ENCODE measurements around the gene HPD. TPM values are rescaled to one million over a fixed set of nuclear protein-coding genes. Genes with fewer than 3 reads are reported as not detected.
A peak's percentile ranks its signal among the peaks of the same experiment; 100 is the strongest.

The HPD gene
- total RNA-seq, 3 donors from 2014 or later, result 0.63 to 1.0 TPM; not detected in 1

DNA sequence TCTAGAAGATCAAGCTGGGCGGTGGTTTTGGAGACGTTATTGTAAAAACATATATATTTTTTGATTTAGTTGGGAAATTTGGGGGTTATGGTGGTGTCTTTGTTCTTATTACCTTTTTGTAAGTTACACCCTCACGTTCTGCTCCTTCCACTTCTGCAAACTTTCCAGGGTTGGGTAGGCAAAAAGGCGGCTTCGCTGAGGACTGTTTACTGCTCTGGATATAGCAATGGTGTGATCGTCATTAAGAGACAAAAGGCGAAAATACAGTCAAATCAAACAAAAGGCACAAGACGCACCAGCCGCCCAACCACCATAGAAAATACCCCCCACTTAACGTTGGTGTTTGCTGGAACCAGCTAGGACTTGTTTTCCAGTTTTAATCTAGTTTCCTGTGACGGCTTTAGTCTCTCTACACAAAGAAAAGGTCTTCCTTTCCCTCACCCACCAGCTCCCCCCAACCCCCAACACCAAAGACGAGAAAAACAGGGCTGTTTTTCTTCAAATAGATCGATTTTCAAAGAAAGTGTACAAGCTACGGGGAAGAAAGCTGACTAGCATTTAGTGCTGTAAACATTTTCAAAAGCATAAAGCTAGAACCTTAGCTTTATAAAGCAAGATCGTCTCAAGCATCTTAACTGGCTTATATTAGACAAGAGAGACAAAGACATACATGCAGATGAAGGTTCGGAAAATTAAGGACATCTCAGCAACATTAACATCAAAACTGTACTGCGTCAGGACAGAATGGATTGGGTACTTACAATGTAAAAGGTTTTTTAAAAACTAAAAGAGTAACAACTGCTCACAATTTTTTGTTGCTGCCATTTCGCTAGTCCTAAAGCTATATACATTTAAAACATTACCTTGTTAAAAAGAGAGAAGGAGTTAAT is 56.8 kb downstream of the HPD start:
- Histone ChIP-seq H3K9me3 (no peaks in the 10 kb centered on the region), H3K4me1 (ENCODE audit: low read depth) (peaks cover 35% of the 10 kb centered on the region), H3K36me3 (ENCODE audit: low read depth) (peaks cover 3% of the 10 kb centered on the region), H3K4me3 (peak overlapping the region; percentile 59)
- ATAC-seq (no peak), DNase-seq (peak in 2 of 3 donors; percentile 34 to 44)
- intact Hi-C loops (cut with DNase I, micrococcal nuclease), result no loop called here
- TF ChIP-seq, protein P1, sequence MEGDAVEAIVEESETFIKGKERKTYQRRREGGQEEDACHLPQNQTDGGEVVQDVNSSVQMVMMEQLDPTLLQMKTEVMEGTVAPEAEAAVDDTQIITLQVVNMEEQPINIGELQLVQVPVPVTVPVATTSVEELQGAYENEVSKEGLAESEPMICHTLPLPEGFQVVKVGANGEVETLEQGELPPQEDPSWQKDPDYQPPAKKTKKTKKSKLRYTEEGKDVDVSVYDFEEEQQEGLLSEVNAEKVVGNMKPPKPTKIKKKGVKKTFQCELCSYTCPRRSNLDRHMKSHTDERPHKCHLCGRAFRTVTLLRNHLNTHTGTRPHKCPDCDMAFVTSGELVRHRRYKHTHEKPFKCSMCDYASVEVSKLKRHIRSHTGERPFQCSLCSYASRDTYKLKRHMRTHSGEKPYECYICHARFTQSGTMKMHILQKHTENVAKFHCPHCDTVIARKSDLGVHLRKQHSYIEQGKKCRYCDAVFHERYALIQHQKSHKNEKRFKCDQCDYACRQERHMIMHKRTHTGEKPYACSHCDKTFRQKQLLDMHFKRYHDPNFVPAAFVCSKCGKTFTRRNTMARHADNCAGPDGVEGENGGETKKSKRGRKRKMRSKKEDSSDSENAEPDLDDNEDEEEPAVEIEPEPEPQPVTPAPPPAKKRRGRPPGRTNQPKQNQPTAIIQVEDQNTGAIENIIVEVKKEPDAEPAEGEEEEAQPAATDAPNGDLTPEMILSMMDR (IDR thresholded peaks at IDR 0.05), result no peak

GRCh38 chr12:121800694-121801594 is 57.7 kb downstream of the HPD start:
- ATAC-seq, result peak; percentile 5
- TF ChIP-seq, protein P1 (IDR thresholded peaks at IDR 0.05), result no peak

DNA sequence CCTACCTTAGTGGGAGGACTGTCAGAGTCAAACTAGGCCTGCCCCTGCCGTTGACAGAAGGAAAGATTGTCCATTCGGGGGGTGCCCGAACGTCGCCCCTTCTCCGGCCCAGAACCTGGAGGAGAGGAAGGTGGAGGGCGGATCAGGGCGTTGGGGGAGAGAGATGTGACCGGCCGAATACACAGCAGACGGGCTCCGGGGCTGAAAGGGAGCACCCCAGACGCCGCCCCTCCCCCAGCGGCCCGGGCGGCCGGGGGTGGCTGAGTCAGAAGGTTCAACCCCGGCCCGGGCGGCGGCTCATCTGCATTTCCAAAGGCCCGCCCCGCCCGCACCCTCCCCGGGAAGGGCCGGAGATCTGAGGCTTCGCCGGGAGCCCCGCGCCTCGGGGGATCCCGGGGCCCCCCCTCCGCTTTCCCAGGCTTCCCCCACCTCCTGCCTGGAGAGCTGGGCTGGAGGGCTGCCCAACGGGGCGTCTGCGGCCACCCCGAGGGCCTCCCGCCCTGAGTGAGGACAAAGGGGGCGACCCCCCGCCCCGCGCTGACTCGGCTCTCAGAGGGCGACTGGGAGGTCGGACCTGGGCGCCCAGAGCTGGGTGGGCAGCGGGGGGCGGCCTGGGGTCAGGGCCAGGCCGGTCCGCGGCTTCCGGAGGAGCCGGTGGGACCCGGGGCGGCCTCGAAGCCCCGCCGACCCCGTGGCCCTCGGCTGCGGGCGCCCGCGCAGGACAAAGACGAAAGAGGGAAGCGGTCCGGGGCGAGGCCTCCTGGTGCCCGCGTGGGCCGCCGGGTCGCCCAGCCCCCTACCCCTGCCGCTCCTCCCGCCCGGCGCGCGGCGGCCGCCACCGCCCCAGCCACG is 58.6 kb downstream of the HPD start:
- intact Hi-C loops (cut with DNase I, micrococcal nuclease), result no loop called here
- DNase-seq, result peak; percentile 93 to 95 (median 95)
- TF ChIP-seq, protein P1 (IDR thresholded peaks at IDR 0.05), result no peak
- peaks cover 3% of the 10 kb centered on the region for H3K36me3 ChIP-seq (ENCODE audit: low read depth)
- H3K9me3 ChIP-seq, result no peaks in the 10 kb centered on the region
- H3K4me3 ChIP-seq, result peak overlapping the region; percentile 59
- H3K4me1 ChIP-seq (ENCODE audit: low read depth), result peaks cover 41% of the 10 kb centered on the region
- ATAC-seq, result peak; percentile 58

More at GRCh38 chr12:121800694-121801594, 57.7 kb downstream of the HPD start:
- H3K36me3 ChIP-seq (ENCODE audit: low read depth), result peaks cover 3% of the 10 kb centered on the region
- intact Hi-C loops (cut with DNase I, micrococcal nuclease), result no loop called here
- peak overlapping the region; percentile 59 for H3K4me3 ChIP-seq
- H3K4me1 ChIP-seq (ENCODE audit: low read depth), result peaks cover 35% of the 10 kb centered on the region
- H3K9me3 ChIP-seq, result no peaks in the 10 kb centered on the region
- DNase-seq, result peak; percentile 81 to 90 (median 87)

DNA sequence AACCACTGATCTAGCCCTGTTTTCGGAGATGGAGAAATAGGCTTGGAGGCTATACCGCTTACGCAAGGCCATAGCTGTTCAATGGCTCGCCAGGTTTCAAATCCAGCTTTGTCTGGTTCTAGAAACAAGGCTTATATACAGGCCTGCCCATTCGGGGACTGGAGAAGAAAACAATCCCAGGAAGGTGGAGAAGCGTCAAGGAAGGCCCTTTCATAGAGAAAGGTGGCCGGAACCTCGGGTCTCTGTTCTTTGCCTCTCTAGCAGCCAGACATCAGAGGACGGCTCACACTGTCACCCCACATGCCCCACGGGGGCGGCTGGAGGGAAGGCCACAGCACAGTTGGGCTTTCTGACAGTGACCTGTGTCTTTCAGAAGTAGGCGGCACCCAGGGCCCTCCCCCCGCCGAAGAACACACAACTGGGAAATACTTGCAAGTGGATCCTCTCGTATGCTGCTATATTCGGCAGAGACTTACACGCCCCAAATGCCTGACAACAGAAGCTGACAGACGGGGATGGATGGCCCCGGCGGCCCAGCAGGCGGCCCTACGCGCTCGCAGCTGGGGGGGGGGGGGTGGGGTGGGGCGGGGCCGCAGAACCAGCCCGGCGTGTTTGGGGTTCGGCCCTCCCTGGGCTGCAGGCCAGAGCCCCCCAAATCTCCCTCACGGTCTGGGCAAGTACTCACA is 59.4 kb downstream of the HPD start:
- DNase-seq, result peak; percentile 81 to 86 (median 84)
- H3K4me1 ChIP-seq (ENCODE audit: low read depth), result peaks cover 48% of the 10 kb centered on the region

More for the DNA sequence above, 59.4 kb downstream of the HPD start:
- Histone ChIP-seq H3K4me3 (peak overlapping the region; percentile 59), H3K9me3 (no peaks in the 10 kb centered on the region), H3K36me3 (ENCODE audit: low read depth) (peaks cover 3% of the 10 kb centered on the region)
- TF ChIP-seq, protein P1 (IDR thresholded peaks at IDR 0.05), result no peak
- peak; percentile 21 for ATAC-seq
- intact Hi-C loops (cut with DNase I, micrococcal nuclease), result no loop called here
